GM19351 (cell line): Measurements from ENCODE around the gene MRPL37.
"Not testable (repeated sequence)": the region's sequence is repeated elsewhere in the genome, so short reads cannot be mapped to it uniquely, and the experiment has no call there.

Experiments
- ATAC-seq: cut with Tn5 transposase; IDR thresholded peaks from one replicate; pipeline ENCODE4 v1.9.1; 2021; ENCODE audit warnings: mild to moderate bottlenecking, moderate library complexity; ENCODE audit not compliant: unreplicated experiment

Gene MRPL37

GRCh38 chr1:54171606-54172005 is 28.4 kb upstream of the MRPL37 start:
- no peak for ATAC-seq

GRCh38 chr1:54172614-54173599 is 27.1 kb upstream of the MRPL37 start:
- ATAC-seq: no peak

GRCh38 chr1:54173681-54174080 is 26.3 kb upstream of the MRPL37 start:
- no peak for ATAC-seq

GRCh38 chr1:54174106-54174505 is 25.9 kb upstream of the MRPL37 start:
- ATAC-seq: no peak

- no peak for ATAC-seq
Measured at GRCh38 chr1:54176621-54177327, 23.2 kb upstream of the MRPL37 start.

- no peak for ATAC-seq
Measured at GRCh38 chr1:54177726-54178125, 22.2 kb upstream of the MRPL37 start.

- ATAC-seq: no peak
Measured at GRCh38 chr1:54178296-54179070, 21.5 kb upstream of the MRPL37 start.

- ATAC-seq: no peak
Measured at GRCh38 chr1:54180701-54181360, 19.1 kb upstream of the MRPL37 start.

GRCh38 chr1:54186056-54186455 is 13.9 kb upstream of the MRPL37 start:
- ATAC-seq: no peak

GRCh38 chr1:54188291-54188690 is 11.7 kb upstream of the MRPL37 start:
- no peak for ATAC-seq

- ATAC-seq: no peak
Measured at GRCh38 chr1:54190526-54190925, 9.4 kb upstream of the MRPL37 start.

- ATAC-seq: no peak
Measured at GRCh38 chr1:54191525-54191924, 8.4 kb upstream of the MRPL37 start.

- ATAC-seq: no peak
Measured at GRCh38 chr1:54193453-54193852, 6.5 kb upstream of the MRPL37 start.

- peak; percentile 2 for ATAC-seq
Measured at GRCh38 chr1:54199151-54199764, 709 bp upstream of the MRPL37 start.

GRCh38 chr1:54200519-54200997 is 591 bp downstream of the MRPL37 start:
- ATAC-seq: peak; percentile 5

- no peak for ATAC-seq
Measured at GRCh38 chr1:54204199-54204598, 4.2 kb downstream of the MRPL37 start.

GRCh38 chr1:54207287-54207686 is 7.3 kb downstream of the MRPL37 start:
- ATAC-seq: no peak

- ATAC-seq: not testable (repeated sequence)
Measured at GRCh38 chr1:54207896-54208295, 7.9 kb downstream of the MRPL37 start.

- no peak for ATAC-seq
Measured at GRCh38 chr1:54212872-54213271, 12.9 kb downstream of the MRPL37 start.

- no peak for ATAC-seq
Measured at GRCh38 chr1:54215523-54215922, 15.6 kb downstream of the MRPL37 start.
